GM11168 (cell line): ENCODE results near the gene RPS6KA5.
"Not testable (repeated sequence)": the region's sequence is repeated elsewhere in the genome, so short reads cannot be mapped to it uniquely, and the experiment has no call there.

Source experiments
- in situ Hi-C: fragments of 300-500 bp; cut with MboI; formaldehyde crosslinking; loops from one replicate; pipeline ENCODE4 v1.12.0; 2022; ENCODE audit warnings: low sequenced_read_pairs; ENCODE audit not compliant: unreplicated experiment

The RPS6KA5 gene

DNA sequence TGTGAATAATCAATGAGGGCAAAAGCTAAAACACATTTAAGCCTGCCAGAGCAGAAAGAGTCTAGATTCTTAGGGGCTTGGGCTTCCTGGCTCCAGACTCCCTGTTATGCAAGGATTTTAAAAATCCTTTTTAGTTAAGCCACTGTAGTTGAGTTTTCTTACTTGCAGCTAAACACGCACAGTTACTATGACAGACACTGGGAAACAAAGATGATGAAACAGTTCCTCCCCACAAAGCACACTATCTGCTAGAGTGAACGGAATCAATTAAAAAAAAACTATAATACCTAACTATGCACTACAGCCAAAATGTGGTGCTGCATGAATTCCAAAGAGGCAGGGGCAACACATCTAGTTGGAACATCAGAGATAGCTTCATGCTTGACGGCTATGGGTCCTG is 28.2 kb downstream of the RPS6KA5 start:
- in situ Hi-C loops, result no loop called here

DNA sequence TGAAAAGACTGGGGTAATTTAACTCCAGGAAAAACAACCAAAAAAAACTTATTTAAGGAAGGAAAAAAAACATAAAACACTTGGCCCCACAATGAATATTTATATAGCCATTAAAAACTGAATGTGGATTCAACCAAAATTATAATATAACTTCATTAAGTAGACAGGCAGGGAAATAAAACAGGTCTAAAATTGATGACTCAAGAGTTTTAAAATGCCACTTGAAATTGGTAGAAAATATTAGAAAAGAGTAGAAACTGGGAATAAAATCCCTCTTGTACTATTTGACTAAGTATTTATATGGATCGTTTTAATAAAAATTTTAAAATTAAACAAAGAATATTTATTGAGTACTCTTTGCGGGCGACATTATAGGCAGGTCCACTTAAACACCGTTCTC is 28.8 kb downstream of the RPS6KA5 start:
- in situ Hi-C loops, result no loop called here

DNA sequence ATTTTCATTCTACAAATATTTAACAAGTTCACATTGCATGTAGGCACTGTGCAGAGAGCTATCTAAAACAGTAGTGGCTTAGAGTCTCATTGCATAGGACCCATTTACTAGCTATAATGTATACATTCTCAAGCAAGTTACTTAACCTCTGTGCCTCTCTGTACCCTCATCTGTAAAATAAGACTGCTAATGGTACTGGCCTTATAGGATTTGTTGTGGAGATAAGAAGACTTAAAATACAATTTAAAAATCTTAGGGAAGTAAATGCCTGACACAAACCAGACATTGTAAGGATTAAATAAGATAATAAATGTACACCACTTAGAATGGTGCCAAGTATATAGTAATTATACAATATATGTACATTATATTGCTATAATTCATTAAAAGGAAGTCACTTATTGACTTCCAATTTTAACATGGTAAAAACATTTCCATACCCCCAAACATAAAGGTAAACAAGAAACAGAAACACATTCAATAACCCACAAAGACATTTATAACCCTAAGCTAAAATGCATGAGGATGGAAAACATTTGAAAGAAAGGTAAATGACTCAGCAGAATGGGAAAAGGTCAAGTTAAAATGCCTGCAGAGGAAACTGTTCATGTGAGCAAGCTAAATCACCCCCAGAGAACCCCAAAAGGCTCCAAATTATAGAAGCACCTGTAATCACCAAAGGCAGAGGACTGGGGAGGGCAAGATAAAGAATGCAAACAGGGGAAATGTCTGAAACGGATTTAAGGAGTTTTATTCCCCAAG is 30.8 kb downstream of the RPS6KA5 start:
- in situ Hi-C loops, result no loop called here

DNA sequence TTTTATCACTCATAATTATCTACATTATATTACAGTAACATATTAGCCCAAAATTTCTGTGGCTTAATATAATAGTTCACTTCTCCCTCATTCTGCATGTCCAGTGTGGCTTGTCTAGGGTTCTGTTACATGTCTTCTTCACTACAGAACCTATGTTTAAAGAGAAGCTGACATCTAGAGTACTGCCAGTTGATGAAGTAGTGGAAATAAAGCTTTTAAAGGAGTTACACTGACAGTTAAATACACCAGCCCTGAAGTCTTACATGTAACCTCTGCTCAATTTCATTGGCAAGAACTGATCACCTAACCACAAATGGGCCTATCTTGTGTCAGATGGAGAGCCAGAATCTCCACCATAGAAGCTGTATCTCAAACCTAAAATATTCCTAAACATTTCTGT is 32.9 kb downstream of the RPS6KA5 start:
- in situ Hi-C loops, result no loop called here

DNA sequence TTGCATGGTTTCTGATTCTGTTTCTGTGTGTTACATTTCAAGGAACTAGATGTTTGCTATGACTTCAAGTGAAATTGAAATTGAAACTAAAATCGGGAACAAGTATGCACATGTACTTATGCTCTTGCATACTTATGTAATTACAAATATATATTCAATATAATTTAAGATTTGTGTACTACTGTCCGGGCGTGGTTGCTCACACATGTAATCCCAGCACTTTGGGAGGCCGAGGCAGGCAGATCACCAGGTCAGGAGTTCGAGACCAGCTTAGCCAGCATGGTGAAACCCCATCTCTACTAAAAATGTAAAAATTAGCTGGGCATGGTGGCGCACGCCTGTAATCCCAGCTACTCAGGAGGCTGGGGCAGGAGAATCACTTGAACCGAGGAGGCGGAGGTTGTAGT is 37.8 kb downstream of the RPS6KA5 start:
- in situ Hi-C loops, result not testable (repeated sequence)

DNA sequence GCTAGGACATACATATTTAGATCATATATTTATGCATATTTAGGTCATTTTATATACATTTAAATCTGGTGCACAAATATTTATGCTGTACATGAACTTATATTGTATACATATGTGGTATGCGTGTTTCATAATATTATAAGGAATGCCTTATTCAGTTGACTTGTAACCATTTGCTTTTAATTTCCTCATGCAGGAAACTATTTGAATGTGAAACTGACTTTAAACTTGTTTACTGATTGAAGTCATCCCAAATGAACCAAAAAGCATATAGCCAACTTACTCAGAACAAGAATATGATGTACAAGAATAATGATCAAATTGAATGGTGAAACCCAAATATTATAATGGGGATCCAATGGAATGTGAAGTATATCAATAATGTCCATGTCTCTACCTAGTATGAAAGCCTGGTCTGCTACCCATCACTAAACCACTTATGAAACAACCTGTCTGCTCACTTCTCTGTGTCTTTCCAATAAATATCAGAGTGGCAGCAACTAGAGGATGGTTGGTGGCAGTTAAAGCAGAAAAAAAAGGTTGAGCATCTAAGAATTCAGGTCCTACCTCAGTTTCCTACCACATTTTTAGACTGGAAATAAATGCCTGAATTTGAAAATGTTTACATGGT is 38.3 kb downstream of the RPS6KA5 start:
- in situ Hi-C loops, result no loop called here

DNA sequence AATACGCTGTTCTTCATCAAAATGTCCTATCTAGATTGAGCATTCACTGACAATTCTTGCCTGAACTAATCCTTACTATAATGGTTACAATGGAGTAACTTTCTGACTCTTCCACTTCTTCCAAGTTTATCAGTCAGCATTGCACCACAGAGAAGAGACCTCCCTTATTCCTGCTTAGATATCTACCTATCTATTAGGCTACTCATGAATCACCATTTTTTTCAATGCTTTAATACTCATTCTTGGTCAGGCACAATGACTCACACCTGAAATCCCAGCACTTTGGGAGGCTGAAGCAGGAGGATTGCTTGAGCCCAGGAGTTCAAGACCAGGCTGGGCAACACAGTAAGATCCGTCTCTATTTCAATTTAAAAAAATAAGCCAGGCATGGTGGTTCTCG is 39.3 kb downstream of the RPS6KA5 start:
- in situ Hi-C loops, result no loop called here

DNA sequence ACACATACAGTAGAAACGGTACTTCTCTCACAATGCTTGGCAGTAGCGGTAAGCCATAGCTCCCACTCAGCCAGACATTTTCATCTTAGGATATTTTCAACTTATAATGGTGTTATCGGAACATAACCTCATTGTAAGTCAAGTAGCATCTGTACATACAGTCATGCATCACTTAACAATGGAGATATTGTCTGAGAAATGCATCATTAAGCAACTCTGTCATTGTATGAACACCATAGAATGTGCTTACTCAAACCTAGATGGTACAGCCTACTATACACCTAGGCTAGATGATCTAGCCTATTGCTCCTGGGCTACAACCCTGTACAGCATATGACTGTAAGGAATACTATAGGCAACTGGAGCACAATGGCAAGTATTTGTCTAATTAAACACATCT is 40.8 kb downstream of the RPS6KA5 start:
- in situ Hi-C loops, result no loop called here

DNA sequence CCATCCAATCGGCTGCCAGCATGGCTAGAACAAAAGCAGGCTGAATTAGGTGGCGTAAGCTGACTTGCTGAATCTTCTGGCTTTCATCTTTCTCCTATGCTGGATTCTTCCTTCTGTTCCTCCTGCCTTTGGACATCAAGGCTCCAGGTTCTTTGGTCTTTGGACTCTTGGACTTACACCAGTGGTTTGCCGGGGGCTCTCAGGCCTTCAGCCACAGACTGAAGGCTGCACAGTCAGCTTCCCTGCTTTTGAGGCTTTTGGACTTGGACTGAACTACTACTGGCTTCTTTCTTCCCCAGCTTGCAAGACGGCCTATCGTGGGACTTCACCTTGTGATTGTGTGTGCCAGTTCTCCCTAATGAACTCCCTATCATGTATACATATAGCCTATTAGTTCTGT is 42.0 kb downstream of the RPS6KA5 start:
- in situ Hi-C loops, result no loop called here

DNA sequence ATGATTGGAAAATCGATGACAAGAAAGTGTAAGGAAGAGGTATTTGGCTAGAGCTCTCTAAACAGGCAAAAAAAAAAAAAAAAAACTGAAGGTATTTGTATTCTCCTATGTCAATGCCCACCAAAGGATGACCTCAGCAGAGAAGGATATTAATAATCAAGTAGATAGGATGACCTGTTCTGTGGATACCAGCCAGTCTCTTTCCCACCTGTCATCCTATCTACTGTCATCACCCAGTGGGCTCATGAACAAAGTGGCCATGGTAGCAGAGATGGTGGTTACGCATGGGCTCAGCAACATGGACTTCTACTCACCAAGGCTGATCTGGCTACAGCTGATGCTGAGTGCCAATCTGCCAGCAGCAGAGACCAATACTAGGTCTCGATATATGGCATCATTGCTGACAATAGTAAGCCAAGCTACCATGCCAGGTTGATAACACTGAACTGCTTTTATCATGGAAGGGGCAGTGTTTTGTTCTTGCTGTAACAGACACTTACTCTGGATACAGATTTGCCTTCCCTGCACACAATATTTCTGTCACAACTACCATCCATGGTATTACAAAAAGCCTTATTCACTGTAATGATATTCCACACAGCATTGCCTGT is 43.5 kb downstream of the RPS6KA5 start:
- in situ Hi-C loops, result no loop called here

DNA sequence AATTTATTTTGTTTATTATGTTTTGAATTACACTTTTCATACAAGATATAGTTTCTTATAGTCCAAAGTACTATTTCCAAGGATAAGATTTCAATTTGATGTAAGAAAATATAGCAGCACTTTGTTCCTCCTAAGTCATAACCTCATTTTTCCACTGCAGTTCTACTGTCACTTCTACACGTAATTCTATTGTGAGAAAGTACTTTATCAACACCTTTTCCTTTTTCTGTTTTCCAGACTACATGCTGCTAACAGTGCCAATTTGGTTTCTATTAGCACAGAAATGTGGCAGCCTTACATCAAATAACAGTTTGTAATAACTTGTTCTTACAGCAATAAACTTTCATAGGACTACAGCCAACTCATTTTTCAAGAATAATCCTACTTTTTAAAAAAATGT is 45.0 kb downstream of the RPS6KA5 start:
- in situ Hi-C loops, result no loop called here

DNA sequence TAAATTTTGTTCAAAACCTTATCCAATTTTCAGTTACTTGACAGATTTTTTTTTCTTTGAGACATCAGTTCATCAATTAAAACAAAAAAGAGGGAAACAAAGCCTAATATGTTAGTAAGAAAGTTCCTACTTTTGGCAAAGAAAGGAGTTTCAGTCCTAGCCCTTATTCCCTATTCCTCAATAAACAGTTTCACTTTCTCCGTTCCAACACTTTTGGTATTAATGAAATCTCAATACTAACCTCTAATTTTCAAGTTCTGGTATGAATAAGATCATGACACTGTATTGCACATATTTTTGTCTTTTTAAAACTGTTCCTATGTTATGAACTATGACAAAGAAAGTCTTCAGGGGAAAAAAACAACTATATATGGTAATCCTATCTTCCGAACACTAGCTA is 48.4 kb downstream of the RPS6KA5 start:
- in situ Hi-C loops, result no loop called here

DNA sequence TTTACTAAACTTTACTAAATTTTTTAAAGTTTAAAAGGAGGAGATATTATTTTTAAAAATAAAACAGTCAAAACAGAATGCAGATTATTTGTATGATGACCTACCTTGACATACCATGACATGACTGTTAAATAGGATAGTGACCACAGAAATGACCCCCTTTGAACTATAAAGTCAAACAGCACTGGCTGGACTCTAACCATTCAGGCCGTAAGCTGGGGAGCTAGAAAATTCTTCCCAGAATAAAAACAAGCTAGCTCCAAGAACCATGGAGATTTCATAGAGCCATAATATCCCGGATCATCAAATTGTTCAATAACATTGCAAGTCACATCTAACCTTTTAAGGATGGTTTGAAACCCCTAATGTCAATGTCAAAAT is 50.3 kb downstream of the RPS6KA5 start:
- in situ Hi-C loops, result no loop called here

DNA sequence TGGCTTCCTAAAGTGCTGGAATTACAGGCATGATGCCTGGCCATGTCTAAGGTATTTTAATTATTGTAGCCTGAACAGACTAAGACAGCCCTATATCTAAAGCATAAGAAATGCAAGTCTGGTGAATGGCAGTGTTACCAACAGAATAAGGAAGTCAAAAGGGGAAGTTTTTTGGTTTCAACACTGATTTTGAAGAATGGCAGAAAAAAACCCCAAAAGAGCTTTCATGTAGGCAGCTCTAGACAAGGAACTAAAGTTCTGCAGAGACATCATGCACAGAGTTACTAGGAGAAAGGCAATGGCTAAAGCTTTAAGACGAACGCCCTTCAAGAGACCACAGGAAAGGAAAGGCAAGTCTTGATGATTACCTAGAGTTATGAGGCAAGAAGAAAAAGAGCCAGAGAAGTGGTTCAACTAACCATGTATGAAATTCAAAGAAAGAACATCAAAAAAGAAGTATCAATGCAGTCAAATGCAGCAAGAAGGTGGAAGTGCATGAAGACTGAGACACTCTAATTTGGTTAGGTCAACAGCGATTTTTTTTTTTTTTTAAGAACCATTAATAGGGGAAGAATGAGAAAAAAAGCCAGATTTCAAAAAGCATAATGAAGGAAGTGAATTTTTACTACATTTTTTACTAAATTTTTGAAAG is 50.8 kb downstream of the RPS6KA5 start:
- in situ Hi-C loops, result no loop called here

DNA sequence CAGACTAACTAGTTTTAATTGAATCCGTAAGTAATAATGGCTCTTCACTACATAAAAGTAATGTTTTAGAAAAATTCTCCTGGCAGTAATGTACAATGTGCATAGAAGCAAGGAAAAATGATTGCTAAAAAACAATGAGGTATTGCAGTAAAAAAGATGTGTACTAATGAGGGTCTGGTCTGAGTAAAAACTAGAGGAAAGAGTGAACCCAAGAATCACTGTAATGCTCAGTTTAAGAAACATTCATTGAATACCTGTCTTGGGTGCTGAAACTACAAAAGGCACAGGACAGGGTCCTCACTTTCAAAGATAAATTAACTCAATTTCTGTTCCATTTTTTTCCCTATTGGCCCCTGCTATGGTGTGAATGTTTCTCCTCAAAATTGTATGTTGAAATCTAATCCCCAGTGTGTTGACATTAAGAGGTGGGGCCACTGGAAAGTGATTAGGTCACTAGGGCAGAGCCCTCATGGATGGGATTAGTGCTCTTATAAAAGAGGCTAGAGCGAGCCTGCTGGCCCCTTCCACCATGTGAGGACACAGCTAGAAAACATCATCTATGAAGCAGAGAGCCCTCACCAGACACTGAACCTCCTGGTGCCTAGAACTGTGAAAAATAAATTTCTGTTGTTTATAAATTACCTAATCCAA is 51.6 kb downstream of the RPS6KA5 start:
- in situ Hi-C loops, result no loop called here

DNA sequence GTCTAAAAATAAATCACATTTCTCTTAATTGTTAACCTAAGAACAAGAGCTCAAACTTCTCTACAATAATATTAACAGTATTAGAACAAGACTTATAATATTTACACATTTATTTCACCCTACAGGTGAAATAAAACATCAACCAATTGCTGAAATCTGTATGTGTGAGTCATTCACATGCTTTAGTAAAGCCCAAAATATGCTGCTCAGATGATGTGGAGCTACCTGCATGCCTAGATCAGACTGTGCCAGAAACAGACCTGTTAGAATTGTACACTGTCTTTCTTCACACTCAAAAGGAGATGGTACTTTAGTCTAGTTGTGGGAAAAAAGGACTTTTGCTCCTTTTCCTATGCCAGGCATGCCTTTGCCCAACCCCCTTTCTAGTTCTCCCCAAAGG is 54.7 kb downstream of the RPS6KA5 start:
- in situ Hi-C loops, result no loop called here

DNA sequence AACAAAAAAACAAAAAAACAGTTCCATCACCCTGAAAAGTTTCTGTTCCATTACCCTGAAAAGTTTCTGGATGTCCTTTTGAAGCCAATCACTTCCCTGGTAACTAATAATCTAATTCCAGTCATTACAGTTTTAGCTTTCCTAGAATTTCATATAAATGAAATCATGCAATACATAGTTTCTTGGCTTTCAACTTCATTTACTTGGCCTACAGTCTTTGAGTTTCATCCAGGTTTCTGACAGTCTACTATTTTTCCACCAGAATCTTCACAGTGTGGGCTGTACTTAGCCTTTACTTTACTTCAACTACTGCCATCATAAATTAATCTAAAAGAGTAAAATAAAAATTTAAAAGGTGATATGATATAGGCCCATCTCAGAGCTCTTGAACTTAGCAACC is 55.5 kb downstream of the RPS6KA5 start:
- in situ Hi-C loops, result no loop called here

DNA sequence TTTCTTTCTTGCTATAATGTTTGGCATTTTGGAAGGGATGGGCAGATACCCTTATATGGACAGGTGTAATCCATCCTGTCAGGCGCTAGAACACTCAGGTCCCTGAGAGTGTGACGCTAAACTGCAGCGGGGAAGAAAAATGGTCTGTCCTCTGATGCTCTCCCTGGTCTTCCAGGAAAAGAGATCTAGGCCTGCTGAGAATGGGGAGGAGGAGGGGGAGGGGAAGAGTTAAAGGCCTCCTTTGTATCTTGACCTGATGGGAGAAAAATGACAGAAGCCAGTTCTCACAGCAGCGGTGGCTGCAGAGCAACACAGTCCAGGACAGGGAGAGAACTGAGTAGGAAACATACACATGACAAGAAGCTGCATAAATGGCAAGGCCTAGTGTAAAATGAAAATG is 61.1 kb downstream of the RPS6KA5 start:
- in situ Hi-C loops, result no loop called here

DNA sequence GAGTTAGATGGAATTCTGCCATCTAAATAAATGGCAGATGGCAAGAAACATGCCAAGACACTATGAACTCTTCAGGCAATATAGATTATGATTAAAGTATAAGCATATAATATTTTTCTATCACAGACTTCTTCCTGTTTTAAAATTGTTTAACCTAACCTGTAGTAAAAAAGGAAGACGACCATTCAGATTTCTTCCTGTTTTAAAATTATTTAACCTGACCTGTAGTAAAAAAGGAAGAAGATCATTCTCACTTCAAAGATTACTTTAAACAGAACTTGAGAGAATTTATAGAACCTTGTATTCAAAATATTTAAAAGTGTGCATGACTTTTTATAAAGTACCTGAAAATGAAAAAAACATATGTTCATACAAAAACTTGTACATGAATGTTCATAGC is 63.5 kb downstream of the RPS6KA5 start:
- in situ Hi-C loops, result no loop called here

DNA sequence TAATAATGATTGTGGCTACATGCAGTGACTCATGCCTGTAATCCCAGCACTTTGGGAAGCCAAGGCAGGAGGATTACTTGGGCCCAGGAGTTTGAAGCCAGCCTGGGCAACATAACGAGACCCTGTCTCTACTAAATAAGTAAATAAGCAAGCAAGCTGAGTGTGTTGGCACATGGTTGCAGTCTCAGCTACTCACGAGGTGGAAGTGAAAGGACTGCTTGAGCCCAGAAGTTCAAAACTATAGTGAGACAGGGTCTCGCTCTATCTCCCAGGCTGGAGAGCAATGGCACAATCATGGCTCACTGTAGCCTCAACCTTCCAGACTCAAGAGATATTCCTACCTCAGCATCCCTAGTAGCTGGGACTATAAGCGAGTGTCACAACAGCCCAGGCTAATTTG is 64.7 kb downstream of the RPS6KA5 start:
- in situ Hi-C loops, result no loop called here

DNA sequence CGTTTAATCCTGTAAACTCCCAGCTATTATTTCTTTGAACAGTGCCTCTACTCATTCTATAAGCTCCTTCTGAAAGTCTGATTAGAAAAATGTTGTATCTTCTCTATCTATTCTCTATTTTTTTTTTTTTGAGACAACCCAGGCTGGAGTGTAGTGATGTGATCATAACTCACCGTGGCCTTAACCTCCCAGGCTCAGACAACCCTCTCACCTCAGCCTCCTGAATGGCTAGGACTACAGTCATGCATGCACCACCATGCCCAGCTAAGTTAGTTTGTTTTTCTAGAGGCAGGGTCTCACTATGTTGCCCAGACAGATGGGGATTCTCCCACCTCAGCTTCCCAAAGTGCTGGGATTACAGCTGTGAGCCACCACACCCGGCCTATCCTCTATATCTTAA is 66.6 kb downstream of the RPS6KA5 start:
- in situ Hi-C loops, result no loop called here
